ENCODE measurements around the gene EEF1AKMT1. TPM values are rescaled to one million over a fixed set of nuclear protein-coding genes. Genes with fewer than 3 reads are reported as not detected.

Gene EEF1AKMT1
- total and polyA plus RNA-seq, 2 experiments from 2014 or later = 3.2 to 7.6 TPM

DNA sequence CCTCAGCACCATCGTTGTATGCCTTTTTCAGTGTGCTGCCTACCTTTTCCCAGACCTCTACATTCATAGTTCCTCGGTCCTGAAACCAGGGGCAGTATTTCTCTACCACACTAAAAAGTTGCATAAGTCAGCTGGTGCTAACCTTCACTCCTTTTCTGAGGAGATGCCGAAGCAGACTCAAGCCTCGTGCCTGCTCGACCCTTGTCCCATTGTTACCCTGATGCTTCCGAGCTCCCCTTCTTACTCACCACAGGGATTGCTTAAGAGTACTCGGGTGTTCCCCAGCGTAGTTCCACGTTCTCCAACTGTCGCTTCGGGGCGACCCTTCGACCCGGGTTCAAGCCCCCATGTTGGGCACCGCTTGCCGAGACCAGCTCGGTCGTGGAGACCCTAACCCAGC is 89.2 kb downstream of the EEF1AKMT1 start:
- H3K79me2 ChIP-seq (replicated peaks; ENCODE audit: insufficient read depth) = no peaks in the 10 kb centered on the region
- H3K4me2 ChIP-seq = no peak overlapping the region
- no peaks in the 10 kb centered on the region for H3K27me3 ChIP-seq (ENCODE audit: insufficient read depth)
- peak overlapping the region; percentile 63; the same call in 1 of the 2 replicates for H3K27ac Mint-ChIP-seq
- no peaks in the 10 kb centered on the region for H3F3A ChIP-seq (replicated peaks; ENCODE audit: low read depth)
- H3K9me3 Mint-ChIP-seq = no peaks in the 10 kb centered on the region
- H2AFZ ChIP-seq = 0 out of 2 replicates have a peak overlapping the region, but pooled peaks have one; percentile 53
- no peak overlapping the region; the same call in 2 of the 3 replicates for H3K4me3 Mint-ChIP-seq
- ATAC-seq (peak; percentile 79), DNase-seq (ENCODE audit: low spot score) (peak; percentile 33)
- peaks cover 56% of the 10 kb centered on the region for H3K4me1 Mint-ChIP-seq
- no peaks in the 10 kb centered on the region for H3K27me3 Mint-ChIP-seq (ENCODE audit: insufficient read depth, low read depth, poor library complexity)
- no peaks in the 10 kb centered on the region for H3K36me3 Mint-ChIP-seq (ENCODE audit: low read depth)
- H3K9me2 ChIP-seq (ENCODE audit: insufficient read depth) = no peaks in the 10 kb centered on the region
- no peaks in the 10 kb centered on the region for H4K20me1 ChIP-seq (replicated peaks; ENCODE audit: insufficient read depth)
- TF ChIP-seq STAT1 (IDR thresholded peaks at IDR 0.05; ENCODE audit: unreplicated experiment) = no peak
- TF ChIP-seq EZH2 (IDR thresholded peaks at IDR 0.05; ENCODE audit: low read depth, unreplicated experiment) = no peak
- TF ChIP-seq EZH2phosphoT487 (IDR thresholded peaks at IDR 0.05; ENCODE audit: unreplicated experiment) = no peak
- no peak for TF ChIP-seq JUNB (IDR thresholded peaks at IDR 0.05; ENCODE audit: unreplicated experiment)
- no peak for TF ChIP-seq NANOG (IDR thresholded peaks at IDR 0.05; ENCODE audit: borderline replicate concordance)
- TF ChIP-seq, protein P1, sequence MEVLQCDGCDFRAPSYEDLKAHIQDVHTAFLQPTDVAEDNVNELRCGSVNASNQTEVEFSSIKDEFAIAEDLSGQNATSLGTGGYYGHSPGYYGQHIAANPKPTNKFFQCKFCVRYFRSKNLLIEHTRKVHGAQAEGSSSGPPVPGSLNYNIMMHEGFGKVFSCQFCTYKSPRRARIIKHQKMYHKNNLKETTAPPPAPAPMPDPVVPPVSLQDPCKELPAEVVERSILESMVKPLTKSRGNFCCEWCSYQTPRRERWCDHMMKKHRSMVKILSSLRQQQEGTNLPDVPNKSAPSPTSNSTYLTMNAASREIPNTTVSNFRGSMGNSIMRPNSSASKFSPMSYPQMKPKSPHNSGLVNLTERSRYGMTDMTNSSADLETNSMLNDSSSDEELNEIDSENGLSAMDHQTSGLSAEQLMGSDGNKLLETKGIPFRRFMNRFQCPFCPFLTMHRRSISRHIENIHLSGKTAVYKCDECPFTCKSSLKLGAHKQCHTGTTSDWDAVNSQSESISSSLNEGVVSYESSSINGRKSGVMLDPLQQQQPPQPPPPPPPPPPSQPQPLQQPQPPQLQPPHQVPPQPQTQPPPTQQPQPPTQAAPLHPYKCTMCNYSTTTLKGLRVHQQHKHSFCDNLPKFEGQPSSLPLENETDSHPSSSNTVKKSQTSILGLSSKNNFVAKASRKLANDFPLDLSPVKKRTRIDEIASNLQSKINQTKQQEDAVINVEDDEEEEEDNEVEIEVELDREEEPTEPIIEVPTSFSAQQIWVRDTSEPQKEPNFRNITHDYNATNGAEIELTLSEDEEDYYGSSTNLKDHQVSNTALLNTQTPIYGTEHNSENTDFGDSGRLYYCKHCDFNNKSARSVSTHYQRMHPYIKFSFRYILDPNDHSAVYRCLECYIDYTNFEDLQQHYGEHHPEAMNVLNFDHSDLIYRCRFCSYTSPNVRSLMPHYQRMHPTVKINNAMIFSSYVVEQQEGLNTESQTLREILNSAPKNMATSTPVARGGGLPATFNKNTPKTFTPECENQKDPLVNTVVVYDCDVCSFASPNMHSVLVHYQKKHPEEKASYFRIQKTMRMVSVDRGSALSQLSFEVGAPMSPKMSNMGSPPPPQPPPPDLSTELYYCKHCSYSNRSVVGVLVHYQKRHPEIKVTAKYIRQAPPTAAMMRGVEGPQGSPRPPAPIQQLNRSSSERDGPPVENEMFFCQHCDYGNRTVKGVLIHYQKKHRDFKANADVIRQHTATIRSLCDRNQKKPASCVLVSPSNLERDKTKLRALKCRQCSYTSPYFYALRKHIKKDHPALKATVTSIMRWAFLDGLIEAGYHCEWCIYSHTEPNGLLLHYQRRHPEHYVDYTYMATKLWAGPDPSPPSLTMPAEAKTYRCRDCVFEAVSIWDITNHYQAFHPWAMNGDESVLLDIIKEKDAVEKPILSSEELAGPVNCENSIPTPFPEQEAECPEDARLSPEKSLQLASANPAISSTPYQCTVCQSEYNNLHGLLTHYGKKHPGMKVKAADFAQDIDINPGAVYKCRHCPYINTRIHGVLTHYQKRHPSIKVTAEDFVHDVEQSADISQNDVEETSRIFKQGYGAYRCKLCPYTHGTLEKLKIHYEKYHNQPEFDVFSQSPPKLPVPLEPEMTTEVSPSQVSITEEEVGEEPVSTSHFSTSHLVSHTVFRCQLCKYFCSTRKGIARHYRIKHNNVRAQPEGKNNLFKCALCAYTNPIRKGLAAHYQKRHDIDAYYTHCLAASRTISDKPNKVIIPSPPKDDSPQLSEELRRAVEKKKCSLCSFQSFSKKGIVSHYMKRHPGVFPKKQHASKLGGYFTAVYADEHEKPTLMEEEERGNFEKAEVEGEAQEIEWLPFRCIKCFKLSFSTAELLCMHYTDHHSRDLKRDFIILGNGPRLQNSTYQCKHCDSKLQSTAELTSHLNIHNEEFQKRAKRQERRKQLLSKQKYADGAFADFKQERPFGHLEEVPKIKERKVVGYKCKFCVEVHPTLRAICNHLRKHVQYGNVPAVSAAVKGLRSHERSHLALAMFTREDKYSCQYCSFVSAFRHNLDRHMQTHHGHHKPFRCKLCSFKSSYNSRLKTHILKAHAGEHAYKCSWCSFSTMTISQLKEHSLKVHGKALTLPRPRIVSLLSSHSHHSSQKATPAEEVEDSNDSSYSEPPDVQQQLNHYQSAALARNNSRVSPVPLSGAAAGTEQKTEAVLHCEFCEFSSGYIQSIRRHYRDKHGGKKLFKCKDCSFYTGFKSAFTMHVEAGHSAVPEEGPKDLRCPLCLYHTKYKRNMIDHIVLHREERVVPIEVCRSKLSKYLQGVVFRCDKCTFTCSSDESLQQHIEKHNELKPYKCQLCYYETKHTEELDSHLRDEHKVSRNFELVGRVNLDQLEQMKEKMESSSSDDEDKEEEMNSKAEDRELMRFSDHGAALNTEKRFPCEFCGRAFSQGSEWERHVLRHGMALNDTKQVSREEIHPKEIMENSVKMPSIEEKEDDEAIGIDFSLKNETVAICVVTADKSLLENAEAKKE (CRISPR knock-in tag; IDR thresholded peaks at IDR 0.05) = no peak
- TF ChIP-seq REST (IDR thresholded peaks at IDR 0.05; ENCODE audit: unreplicated experiment) = no peak
- TF ChIP-seq CTCF (conservative IDR thresholded peaks at IDR 0.05; ENCODE audit: low read depth in 2 of 2) = no peak
- TF ChIP-seq ZNF331 (CRISPR knock-in tag; IDR thresholded peaks at IDR 0.05; ENCODE audit: low read depth) = no peak
- TF ChIP-seq CREB1 (CRISPR knock-in tag; IDR thresholded peaks at IDR 0.05; ENCODE audit: low read depth) = no peak
- H3K36me3 ChIP-seq (ENCODE audit: insufficient read depth) = no peaks in the 10 kb centered on the region
- no peak overlapping the region for H3K4me3 ChIP-seq
- peaks cover 48% of the 10 kb centered on the region for H3K4me1 ChIP-seq (ENCODE audit: insufficient read depth)
- no peak overlapping the region for H3K27ac ChIP-seq (ENCODE audit: low read depth)

All from GM23338 (cell line).